HEK293 (cell line): ENCODE results near the gene VARS1.

ENCODE experiments used
- BCL11A ChIP-seq: fragments of 450-650 bp; formaldehyde crosslinking; IDR thresholded peaks from 2 replicates; pipeline ENCODE4 v1.5.1; 2016; ENCODE audit warnings: low read depth, missing biosample characterization, missing genetic modification characterization
- GFI1B ChIP-seq: fragments of 450-650 bp; formaldehyde crosslinking; IDR thresholded peaks from 2 replicates; pipeline ENCODE4 v1.5.1; 2016; ENCODE audit warnings: missing biosample characterization, missing genetic modification characterization
- HOXA7 ChIP-seq: sonication (generic); formaldehyde crosslinking; IDR thresholded peaks from 2 replicates; pipeline ENCODE4 v1.8.1; 2022; ENCODE audit warnings: missing genetic modification reagents, borderline replicate concordance
- IKZF3 ChIP-seq: fragments of 450-650 bp; IDR thresholded peaks from 2 replicates; pipeline ENCODE4 v1.5.0; 2018; ENCODE audit warnings: missing biosample characterization, mild to moderate bottlenecking, missing genetic modification characterization, moderate library complexity
- REPIN1 ChIP-seq: fragments of 450-650 bp; formaldehyde crosslinking; IDR thresholded peaks from 2 replicates; pipeline ENCODE4 v1.5.1; 2017; ENCODE audit warnings: missing biosample characterization, missing genetic modification characterization, low read depth
- SETDB1 ChIP-seq: IDR thresholded peaks from one replicate; pipeline ENCODE4 v1.6.1; 2017; ENCODE audit warnings: mild to moderate bottlenecking, low read length, moderate library complexity, mixed read lengths; ENCODE audit not compliant: insufficient read length
- ZFP37 ChIP-seq: fragments of 450-650 bp; formaldehyde crosslinking; IDR thresholded peaks from 2 replicates; pipeline ENCODE4 v1.5.1; 2016; ENCODE audit warnings: missing biosample characterization, missing genetic modification characterization
- ZFP41 ChIP-seq: fragments of 450-650 bp; formaldehyde crosslinking; IDR thresholded peaks from 2 replicates; pipeline ENCODE4 v1.5.1; 2016; ENCODE audit warnings: missing biosample characterization, missing genetic modification characterization, borderline replicate concordance
- ZFP69B ChIP-seq: fragments of 450-650 bp; formaldehyde crosslinking; IDR thresholded peaks from 2 replicates; pipeline ENCODE4 v1.5.1; 2016; ENCODE audit warnings: missing biosample characterization, missing genetic modification characterization
- ZNF114 ChIP-seq: fragments of 450-650 bp; formaldehyde crosslinking; IDR thresholded peaks from 2 replicates; pipeline ENCODE4 v1.5.0; 2017; ENCODE audit warnings: missing biosample characterization, missing genetic modification characterization
- ZNF132 ChIP-seq: fragments of 450-650 bp; formaldehyde crosslinking; IDR thresholded peaks from 2 replicates; pipeline ENCODE4 v1.5.1; 2017; ENCODE audit warnings: missing biosample characterization, missing genetic modification characterization, borderline replicate concordance
- ZNF138 ChIP-seq: fragments of 450-650 bp; formaldehyde crosslinking; IDR thresholded peaks from 2 replicates; pipeline ENCODE4 v1.5.1; 2016; ENCODE audit warnings: missing biosample characterization, missing genetic modification characterization, borderline replicate concordance
- ZNF19 ChIP-seq: fragments of 450-650 bp; formaldehyde crosslinking; IDR thresholded peaks from 2 replicates; pipeline ENCODE4; 2016; ENCODE audit warnings: missing biosample characterization, missing genetic modification characterization, low read depth
- ZNF335 ChIP-seq: fragments of 450-650 bp; formaldehyde crosslinking; conservative IDR thresholded peaks from 2 replicates; pipeline ENCODE4 v1.5.1; 2016; ENCODE audit warnings: missing biosample characterization, missing genetic modification characterization
- ZNF350 ChIP-seq: fragments of 450-650 bp; formaldehyde crosslinking; IDR thresholded peaks from 2 replicates; pipeline ENCODE4 v1.5.0; 2017; ENCODE audit warnings: missing biosample characterization, mild to moderate bottlenecking, missing genetic modification characterization
- ZNF404 ChIP-seq: fragments of 450-650 bp; formaldehyde crosslinking; IDR thresholded peaks from 2 replicates; pipeline ENCODE4 v1.5.1; 2017; ENCODE audit warnings: missing biosample characterization, missing genetic modification characterization
- ZNF510 ChIP-seq: fragments of 450-650 bp; formaldehyde crosslinking; IDR thresholded peaks from 2 replicates; pipeline ENCODE4 v1.5.1; 2018; ENCODE audit warnings: mild to moderate bottlenecking, missing genetic modification characterization, missing biosample characterization; ENCODE audit not compliant: insufficient replicate concordance
- ZNF514 ChIP-seq: fragments of 450-650 bp; formaldehyde crosslinking; IDR thresholded peaks from 2 replicates; pipeline ENCODE4 v1.5.1; 2016; ENCODE audit warnings: missing biosample characterization, missing genetic modification characterization
- ZNF558 ChIP-seq: fragments of 450-650 bp; formaldehyde crosslinking; IDR thresholded peaks from 2 replicates; pipeline ENCODE4 v1.5.1; 2016; ENCODE audit warnings: missing biosample characterization, missing genetic modification characterization
- ZNF626 ChIP-seq: fragments of 450-650 bp; sonication (Bioruptor Pico); formaldehyde crosslinking; IDR thresholded peaks from 2 replicates; pipeline ENCODE4 v1.5.1; 2018; ENCODE audit warnings: missing biosample characterization, missing genetic modification characterization, inconsistent platforms
- ZNF658 ChIP-seq: fragments of 450-650 bp; formaldehyde crosslinking; IDR thresholded peaks from 2 replicates; pipeline ENCODE4; 2016; ENCODE audit warnings: missing biosample characterization, missing genetic modification characterization
- ZNF830 ChIP-seq: fragments of 450-650 bp; IDR thresholded peaks from 2 replicates; pipeline ENCODE4 v1.5.0; 2018; ENCODE audit warnings: missing biosample characterization, missing genetic modification characterization, low read depth, mild to moderate bottlenecking, moderate library complexity
- ZNF843 ChIP-seq: fragments of 450-650 bp; formaldehyde crosslinking; IDR thresholded peaks from 2 replicates; pipeline ENCODE4 v1.5.1; 2016; ENCODE audit warnings: missing biosample characterization, missing genetic modification characterization
- TF ChIP-seq, protein P1 (sequence below): fragments of 450-650 bp; formaldehyde crosslinking; IDR thresholded peaks from 2 replicates; pipeline ENCODE4 v1.5.1; 2016; ENCODE audit warnings: missing biosample characterization, missing genetic modification characterization
- TF ChIP-seq, protein P2 (sequence below): fragments of 450-650 bp; formaldehyde crosslinking; IDR thresholded peaks from 2 replicates; pipeline ENCODE4 v1.5.1; 2017; ENCODE audit warnings: missing biosample characterization, missing genetic modification characterization
- TF ChIP-seq, protein P3 (sequence below): fragments of 450-650 bp; formaldehyde crosslinking; IDR thresholded peaks from 2 replicates; pipeline ENCODE4 v1.5.1; 2016; ENCODE audit warnings: missing biosample characterization, missing genetic modification characterization
- TF ChIP-seq, protein P4 (sequence below): fragments of 450-650 bp; formaldehyde crosslinking; optimal IDR thresholded peaks from 2 replicates; pipeline ENCODE3; 2016; ENCODE audit warnings: missing biosample characterization, mild to moderate bottlenecking, missing genetic modification characterization
- TF ChIP-seq, protein P5 (sequence below): fragments of 450-650 bp; formaldehyde crosslinking; IDR thresholded peaks from 2 replicates; pipeline ENCODE4 v1.5.1; 2016; ENCODE audit warnings: missing biosample characterization, missing genetic modification characterization
- TF ChIP-seq, protein P6 (sequence below): fragments of 450-650 bp; IDR thresholded peaks from 2 replicates; pipeline ENCODE4 v1.5.1; 2018; ENCODE audit warnings: missing biosample characterization, mild to moderate bottlenecking, missing genetic modification characterization

Gene VARS1

DNA sequence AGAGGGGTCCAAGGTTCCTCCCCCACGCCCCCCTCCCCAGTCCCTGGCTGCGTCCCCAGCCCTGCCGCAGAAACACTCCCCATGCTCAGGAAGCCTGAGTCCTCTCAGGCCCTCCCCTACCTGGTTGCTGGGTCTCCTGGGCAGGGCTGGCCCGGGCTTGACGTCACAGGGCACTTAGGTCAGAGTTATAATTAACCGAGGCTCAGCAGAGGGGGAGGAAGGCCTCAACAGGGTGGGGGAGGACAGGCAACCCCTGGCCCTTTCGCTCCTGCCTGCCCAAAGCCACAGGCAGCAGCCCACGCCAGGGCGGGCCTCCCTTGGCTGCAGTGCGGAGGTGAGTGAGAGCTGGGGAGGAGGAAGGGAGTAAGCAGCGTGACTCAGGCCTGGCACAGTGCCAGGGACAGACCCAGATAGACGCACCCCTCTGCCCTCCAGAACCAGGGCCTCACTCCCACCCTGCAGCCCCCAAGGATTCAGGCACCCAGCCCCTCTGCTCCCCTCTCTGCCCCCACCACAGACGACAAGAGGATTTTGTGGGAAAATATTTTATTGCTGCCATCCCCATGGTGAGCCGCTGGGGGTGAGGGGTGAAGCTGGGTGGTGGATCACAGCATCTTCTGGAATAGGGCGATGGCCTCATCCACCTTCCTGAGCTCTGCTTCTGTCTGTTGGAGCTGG is 18.4 kb downstream of the VARS1 start, which contains the start of gene VWA7 (continued):
- TF ChIP-seq, protein P1, sequence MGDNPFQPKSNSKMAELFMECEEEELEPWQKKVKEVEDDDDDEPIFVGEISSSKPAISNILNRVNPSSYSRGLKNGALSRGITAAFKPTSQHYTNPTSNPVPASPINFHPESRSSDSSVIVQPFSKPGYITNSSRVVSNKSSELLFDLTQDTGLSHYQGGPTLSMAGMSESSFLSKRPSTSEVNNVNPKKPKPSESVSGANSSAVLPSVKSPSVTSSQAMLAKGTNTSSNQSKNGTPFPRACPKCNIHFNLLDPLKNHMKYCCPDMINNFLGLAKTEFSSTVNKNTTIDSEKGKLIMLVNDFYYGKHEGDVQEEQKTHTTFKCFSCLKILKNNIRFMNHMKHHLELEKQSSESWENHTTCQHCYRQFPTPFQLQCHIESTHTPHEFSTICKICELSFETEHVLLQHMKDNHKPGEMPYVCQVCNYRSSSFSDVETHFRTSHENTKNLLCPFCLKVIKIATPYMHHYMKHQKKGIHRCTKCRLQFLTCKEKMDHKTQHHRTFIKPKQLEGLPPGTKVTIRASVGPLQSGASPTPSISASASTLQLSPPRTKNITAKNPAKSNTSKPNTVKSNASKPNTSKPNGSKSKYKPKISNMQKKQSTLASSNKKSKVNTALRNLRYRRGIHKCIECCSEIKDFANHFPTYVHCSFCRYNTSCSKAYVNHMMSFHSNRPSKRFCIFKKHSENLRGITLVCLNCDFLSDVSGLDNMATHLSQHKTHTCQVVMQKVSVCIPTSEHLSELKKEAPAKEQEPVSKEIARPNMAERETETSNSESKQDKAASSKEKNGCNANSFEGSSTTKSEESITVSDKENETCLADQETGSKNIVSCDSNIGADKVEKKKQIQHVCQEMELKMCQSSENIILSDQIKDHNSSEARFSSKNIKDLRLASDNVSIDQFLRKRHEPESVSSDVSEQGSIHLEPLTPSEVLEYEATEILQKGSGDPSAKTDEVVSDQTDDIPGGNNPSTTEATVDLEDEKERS (tag by site-specific recombination) = no peak
- TF ChIP-seq GFI1B (no peak), SETDB1 (no peak), HOXA7 (no peak), ZFP41 (tag by site-specific recombination) (no peak), ZNF19 (tag by site-specific recombination) (no peak), ZNF843 (tag by site-specific recombination) (peak; percentile 47; the same call in 1 of the 2 replicates), ZNF114 (no peak), ZNF350 (tag by site-specific recombination) (no peak), ZNF514 (tag by site-specific recombination) (no peak), ZNF626 (tag by site-specific recombination) (no peak), IKZF3 (tag by site-specific recombination) (peak; percentile 87), ZNF335 (tag by site-specific recombination) (peak; percentile 83), ZNF132 (tag by site-specific recombination) (no peak), REPIN1 (tag by site-specific recombination) (no peak), ZNF404 (no peak), ZNF830 (tag by site-specific recombination) (no peak), BCL11A (tag by site-specific recombination) (peak; percentile 82), ZNF658 (no peak), ZNF510 (tag by site-specific recombination) (no peak), ZNF138 (tag by site-specific recombination) (no peak), ZFP69B (peak; percentile 82; the same call in 1 of the 2 replicates), ZNF558 (tag by site-specific recombination) (peak; percentile 47; the same call in 1 of the 2 replicates), ZFP37 (tag by site-specific recombination) (peak; percentile 89)
- TF ChIP-seq, protein P2, sequence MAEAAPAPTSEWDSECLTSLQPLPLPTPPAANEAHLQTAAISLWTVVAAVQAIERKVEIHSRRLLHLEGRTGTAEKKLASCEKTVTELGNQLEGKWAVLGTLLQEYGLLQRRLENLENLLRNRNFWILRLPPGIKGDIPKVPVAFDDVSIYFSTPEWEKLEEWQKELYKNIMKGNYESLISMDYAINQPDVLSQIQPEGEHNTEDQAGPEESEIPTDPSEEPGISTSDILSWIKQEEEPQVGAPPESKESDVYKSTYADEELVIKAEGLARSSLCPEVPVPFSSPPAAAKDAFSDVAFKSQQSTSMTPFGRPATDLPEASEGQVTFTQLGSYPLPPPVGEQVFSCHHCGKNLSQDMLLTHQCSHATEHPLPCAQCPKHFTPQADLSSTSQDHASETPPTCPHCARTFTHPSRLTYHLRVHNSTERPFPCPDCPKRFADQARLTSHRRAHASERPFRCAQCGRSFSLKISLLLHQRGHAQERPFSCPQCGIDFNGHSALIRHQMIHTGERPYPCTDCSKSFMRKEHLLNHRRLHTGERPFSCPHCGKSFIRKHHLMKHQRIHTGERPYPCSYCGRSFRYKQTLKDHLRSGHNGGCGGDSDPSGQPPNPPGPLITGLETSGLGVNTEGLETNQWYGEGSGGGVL (tag by site-specific recombination) = peak; percentile 99
- TF ChIP-seq, protein P3, sequence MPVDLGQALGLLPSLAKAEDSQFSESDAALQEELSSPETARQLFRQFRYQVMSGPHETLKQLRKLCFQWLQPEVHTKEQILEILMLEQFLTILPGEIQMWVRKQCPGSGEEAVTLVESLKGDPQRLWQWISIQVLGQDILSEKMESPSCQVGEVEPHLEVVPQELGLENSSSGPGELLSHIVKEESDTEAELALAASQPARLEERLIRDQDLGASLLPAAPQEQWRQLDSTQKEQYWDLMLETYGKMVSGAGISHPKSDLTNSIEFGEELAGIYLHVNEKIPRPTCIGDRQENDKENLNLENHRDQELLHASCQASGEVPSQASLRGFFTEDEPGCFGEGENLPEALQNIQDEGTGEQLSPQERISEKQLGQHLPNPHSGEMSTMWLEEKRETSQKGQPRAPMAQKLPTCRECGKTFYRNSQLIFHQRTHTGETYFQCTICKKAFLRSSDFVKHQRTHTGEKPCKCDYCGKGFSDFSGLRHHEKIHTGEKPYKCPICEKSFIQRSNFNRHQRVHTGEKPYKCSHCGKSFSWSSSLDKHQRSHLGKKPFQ (tag by site-specific recombination) = peak; percentile 29; the same call in 1 of the 2 replicates
- TF ChIP-seq, protein P4, sequence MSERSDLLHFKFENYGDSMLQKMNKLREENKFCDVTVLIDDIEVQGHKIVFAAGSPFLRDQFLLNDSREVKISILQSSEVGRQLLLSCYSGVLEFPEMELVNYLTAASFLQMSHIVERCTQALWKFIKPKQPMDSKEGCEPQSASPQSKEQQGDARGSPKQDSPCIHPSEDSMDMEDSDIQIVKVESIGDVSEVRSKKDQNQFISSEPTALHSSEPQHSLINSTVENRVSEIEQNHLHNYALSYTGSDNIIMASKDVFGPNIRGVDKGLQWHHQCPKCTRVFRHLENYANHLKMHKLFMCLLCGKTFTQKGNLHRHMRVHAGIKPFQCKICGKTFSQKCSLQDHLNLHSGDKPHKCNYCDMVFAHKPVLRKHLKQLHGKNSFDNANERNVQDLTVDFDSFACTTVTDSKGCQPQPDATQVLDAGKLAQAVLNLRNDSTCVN (tag by site-specific recombination) = peak; percentile 37
- TF ChIP-seq, protein P5, sequence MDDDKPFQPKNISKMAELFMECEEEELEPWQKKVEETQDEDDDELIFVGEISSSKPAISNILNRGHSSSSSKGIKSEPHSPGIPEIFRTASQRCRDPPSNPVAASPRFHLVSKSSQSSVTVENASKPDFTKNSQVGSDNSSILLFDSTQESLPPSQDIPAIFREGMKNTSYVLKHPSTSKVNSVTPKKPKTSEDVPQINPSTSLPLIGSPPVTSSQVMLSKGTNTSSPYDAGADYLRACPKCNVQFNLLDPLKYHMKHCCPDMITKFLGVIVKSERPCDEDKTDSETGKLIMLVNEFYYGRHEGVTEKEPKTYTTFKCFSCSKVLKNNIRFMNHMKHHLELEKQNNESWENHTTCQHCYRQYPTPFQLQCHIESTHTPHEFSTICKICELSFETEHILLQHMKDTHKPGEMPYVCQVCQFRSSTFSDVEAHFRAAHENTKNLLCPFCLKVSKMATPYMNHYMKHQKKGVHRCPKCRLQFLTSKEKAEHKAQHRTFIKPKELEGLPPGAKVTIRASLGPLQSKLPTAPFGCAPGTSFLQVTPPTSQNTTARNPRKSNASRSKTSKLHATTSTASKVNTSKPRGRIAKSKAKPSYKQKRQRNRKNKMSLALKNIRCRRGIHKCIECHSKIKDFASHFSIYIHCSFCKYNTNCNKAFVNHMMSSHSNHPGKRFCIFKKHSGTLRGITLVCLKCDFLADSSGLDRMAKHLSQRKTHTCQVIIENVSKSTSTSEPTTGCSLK (tag by site-specific recombination) = no peak
- TF ChIP-seq, protein P6, sequence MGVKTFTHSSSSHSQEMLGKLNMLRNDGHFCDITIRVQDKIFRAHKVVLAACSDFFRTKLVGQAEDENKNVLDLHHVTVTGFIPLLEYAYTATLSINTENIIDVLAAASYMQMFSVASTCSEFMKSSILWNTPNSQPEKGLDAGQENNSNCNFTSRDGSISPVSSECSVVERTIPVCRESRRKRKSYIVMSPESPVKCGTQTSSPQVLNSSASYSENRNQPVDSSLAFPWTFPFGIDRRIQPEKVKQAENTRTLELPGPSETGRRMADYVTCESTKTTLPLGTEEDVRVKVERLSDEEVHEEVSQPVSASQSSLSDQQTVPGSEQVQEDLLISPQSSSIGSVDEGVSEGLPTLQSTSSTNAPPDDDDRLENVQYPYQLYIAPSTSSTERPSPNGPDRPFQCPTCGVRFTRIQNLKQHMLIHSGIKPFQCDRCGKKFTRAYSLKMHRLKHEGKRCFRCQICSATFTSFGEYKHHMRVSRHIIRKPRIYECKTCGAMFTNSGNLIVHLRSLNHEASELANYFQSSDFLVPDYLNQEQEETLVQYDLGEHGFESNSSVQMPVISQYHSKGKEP (tag by site-specific recombination) = peak; percentile 94
